SK-N-MC (cell line): ENCODE measurements around the gene PGGHG.

ENCODE experiments used
- DNase-seq: peaks from one replicate; pipeline ENCODE4 v3.0.0-alpha.2; 2011; ENCODE audit warnings: low read depth, low spot score
- H3K27ac ChIP-seq: fragments of 200-600 bp; sonication (generic); 2 replicates; pipeline ENCODE4 v1.5.1; 2016; ENCODE audit warnings: mixed run types
- H3K36me3 ChIP-seq: fragments of 200-600 bp; sonication (generic); 2 replicates; pipeline ENCODE4 v1.6.1; 2017; ENCODE audit warnings: antibody characterized with exemption, low read length, mixed read lengths; ENCODE audit not compliant: insufficient read depth
- H3K4me3 ChIP-seq: fragments of 200-600 bp; sonication (generic); 2 replicates; pipeline ENCODE4 v1.5.1; 2016
- H3K9ac ChIP-seq: fragments of 200-600 bp; sonication (generic); 2 replicates; pipeline ENCODE4 v1.8.0; 2017; ENCODE audit warnings: mixed run types, mixed read lengths; ENCODE audit not compliant: insufficient read length
- H3K9me3 ChIP-seq: fragments of 200-600 bp; sonication (generic); 2 replicates; pipeline ENCODE4 v1.6.1; 2017; ENCODE audit warnings: low read depth, mild to moderate bottlenecking, antibody characterized with exemption, low read length, moderate library complexity, mixed read lengths
- EZH2 ChIP-seq: fragments of 200-600 bp; sonication (generic); IDR thresholded peaks from one replicate; pipeline ENCODE4 v1.6.1; 2017; ENCODE audit warnings: antibody characterized with exemption
- FOXP2 ChIP-seq: optimal IDR thresholded peaks from 2 replicates; pipeline ENCODE3; 2011; ENCODE audit warnings: mild to moderate bottlenecking, moderate library complexity; ENCODE audit not compliant: insufficient read depth; ENCODE audit errors: extremely low read length, control extremely low read depth
- POLR2AphosphoS5 ChIP-seq: IDR thresholded peaks from 2 replicates; pipeline ENCODE4 v1.6.1; 2012; ENCODE audit warnings: mild to moderate bottlenecking, low read depth, low read length, borderline replicate concordance

The PGGHG gene

DNA sequence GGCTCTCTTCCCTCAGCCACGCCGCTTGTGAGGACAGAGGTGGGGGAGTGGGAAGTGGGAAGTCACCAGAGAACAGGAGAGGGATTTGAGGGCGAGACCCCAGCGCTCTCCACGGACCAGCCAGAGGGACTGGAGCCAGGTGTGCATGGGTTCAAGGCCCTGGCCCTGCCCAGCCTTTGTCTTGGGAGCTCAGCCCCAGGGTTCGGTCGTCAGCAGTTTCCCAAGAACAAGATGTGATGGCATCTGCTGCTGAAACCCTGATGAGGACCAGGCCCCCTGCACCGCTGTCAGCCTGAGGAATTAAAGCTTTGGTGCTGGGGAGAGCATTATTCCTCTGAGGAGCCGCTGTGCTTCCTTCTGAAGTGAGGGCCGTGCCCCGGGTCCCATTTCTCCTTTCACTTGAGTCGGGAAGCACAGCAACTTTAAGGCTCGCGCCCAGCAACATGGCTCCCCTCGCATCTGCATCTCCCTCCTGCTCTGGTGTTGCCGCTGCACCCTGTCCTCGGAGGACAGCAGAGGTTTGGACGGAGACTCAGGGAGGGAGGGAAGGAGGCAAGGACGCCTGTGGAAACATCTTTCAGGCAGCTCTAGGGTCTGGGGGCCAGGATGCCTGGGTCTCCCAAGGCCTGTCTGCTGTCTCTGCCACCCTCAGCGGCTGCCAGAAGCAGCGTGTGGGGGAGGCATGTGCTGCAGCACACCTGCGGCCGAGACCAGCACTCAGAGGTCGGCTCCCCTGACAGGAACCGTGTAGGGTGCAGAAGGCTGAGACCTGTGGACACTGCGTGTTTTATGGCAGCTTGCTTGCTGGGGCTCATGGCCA lies 6.6 kb downstream of the PGGHG start:
- no peaks in the 10 kb centered on the region; the same call in 1 of the 2 replicates for H3K36me3 ChIP-seq
- no peak for TF ChIP-seq POLR2AphosphoS5
- no peak for TF ChIP-seq FOXP2
- TF ChIP-seq EZH2 = no peak

DNA sequence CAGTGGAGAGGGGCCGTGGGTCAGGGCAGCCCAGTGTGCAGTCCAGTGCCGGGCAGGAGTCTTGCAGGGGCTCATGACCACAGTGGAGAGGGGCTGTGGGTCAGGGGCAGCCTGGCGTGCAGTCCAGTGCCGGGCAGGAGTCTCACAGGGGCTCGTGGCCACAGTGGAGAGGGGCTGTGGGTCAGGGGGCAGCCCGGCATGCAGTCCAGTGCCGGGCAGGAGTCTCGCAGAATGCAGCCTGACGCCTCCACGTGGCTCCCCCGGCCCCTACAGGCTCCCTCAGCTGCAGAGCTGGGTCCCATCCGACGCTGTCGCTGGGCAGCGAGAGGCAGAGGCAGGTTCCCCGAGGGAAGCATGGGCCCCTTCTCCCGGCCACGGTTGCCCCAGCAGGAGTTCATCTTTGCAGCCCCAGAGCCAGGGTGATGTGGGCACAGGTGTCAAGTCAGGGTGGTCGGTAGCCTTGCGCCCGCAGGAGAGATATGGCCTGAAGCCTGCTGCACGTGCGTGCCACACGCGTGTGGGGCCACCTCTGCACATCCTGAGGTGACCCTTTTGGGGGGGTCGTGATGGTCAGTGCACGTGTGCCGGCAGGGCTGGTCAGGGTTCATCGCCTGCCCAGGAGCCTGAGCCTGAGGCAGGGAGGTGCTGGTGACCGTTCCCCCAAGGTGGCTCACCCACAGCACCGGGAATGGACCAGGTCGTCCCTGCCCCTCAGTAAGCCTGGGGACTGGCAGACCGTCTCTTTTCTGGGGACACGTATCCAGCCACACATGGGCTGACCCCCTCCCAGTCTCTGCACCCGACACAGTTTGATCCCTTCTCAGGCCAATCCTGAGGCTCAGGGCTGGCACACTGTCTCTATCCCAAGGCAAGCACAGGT lies 7.5 kb downstream of the PGGHG start:
- Histone ChIP-seq H3K9ac (no peak overlapping the region), H3K4me3 (no peak overlapping the region), H3K27ac (no peak overlapping the region), H3K9me3 (no peaks in the 10 kb centered on the region), H3K36me3 (no peaks in the 10 kb centered on the region; the same call in 1 of the 2 replicates)
- DNase-seq = no peak
- TF ChIP-seq FOXP2 (no peak), POLR2AphosphoS5 (no peak), EZH2 (no peak)

More for the DNA sequence above, 6.6 kb downstream of the PGGHG start:
- H3K9me3 ChIP-seq = no peaks in the 10 kb centered on the region
- no peak overlapping the region for H3K9ac ChIP-seq
- no peak overlapping the region for H3K27ac ChIP-seq
- H3K4me3 ChIP-seq = no peak overlapping the region
- DNase-seq = no peak

GRCh38 chr11:297051-297585 lies 8.2 kb downstream of the PGGHG start:
- H3K36me3 ChIP-seq = no peaks in the 10 kb centered on the region; the same call in 1 of the 2 replicates
- no peak for DNase-seq
- H3K9me3 ChIP-seq = no peaks in the 10 kb centered on the region
- no peak overlapping the region for H3K27ac ChIP-seq
- no peak overlapping the region for H3K4me3 ChIP-seq
- TF ChIP-seq POLR2AphosphoS5 (no peak), FOXP2 (no peak), EZH2 (no peak)
- no peak overlapping the region for H3K9ac ChIP-seq

- Histone ChIP-seq H3K4me3 (no peak overlapping the region), H3K27ac (no peak overlapping the region), H3K9me3 (no peaks in the 10 kb centered on the region), H3K9ac (no peak overlapping the region), H3K36me3 (no peaks in the 10 kb centered on the region; the same call in 1 of the 2 replicates)
- TF ChIP-seq EZH2 = no peak
- no peak for TF ChIP-seq POLR2AphosphoS5
- TF ChIP-seq FOXP2 = no peak
- no peak for DNase-seq
Measured at GRCh38 chr11:297586-298405, 8.9 kb downstream of the PGGHG start.

DNA sequence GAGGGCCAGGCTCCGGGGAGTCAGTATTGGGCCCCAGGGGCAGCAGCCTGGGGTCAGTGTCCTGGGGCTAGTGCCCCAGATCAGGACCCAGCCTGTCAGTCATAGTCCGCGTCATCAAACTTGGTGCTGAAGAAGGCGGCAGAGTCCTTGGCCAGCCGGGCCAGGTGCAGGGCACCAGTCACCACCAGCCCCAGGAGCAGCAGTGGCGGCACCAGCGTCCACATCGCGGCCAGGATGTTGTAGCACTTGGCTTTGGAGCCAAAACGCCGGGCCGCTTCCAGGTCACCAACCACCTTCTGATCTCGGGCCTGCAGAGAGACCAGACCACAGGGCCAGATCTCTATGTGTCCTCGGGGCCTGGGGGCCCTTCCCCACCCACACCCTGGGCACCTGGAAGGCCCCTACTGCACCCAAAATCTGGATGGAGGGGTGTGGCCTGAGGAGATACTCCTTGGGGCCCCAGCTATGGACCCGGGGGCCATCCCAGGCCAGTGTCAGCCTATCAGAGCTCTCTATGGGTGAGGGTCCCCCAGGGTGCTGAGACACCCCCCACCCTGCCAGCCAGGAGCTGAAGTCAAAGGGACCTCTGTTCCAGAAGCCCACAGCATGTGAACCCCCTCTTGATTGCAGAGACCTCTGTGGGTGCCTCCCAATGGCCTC lies 9.6 kb downstream of the PGGHG start:
- DNase-seq = no peak
- Histone ChIP-seq H3K36me3 (no peaks in the 10 kb centered on the region; the same call in 1 of the 2 replicates), H3K9ac (no peak overlapping the region), H3K9me3 (no peaks in the 10 kb centered on the region), H3K4me3 (no peak overlapping the region), H3K27ac (no peak overlapping the region)
- no peak for TF ChIP-seq FOXP2
- TF ChIP-seq POLR2AphosphoS5 = no peak
- no peak for TF ChIP-seq EZH2

DNA sequence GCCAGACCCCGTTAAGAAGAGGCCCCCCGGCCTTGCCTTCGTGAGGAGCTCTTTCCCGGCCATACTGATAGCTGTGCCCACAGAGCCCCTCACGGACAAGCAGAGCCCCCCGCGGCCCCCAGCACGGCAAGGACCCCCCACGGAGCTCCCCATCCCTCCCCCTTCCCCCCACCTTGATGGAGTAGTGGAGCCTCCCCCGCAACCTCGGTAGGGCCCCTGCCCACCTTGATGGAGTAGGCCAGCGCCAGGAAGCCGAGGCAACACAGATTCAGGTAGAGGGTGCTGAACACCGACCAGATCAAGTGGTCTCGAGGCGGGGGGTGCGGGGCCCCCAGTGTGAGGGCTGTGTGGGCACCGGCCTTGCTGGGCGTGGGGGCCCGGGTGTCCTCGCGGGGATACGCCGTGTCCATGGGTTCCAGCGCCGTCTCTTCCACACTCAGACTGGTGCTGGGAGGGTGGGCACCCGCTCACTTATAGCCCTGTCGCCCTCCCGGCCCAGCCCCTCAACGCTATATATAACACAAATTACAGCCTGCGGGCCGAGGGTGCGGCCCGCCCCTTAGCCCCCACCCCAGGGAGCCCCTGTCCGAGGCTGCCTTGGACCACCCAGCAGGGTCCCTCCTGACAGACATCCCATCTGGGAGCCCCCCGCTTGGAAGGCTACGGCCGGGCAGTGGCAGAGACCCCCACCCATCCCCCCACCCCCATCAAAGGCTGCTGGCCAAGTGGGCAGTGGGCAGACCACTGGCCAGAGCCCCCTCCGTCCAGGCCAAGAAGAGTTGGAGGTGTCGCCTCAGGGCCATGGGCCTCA lies 10.4 kb downstream of the PGGHG start, which contains the start of gene IFITM5:
IFITM5 (minus strand) TSS at position 446 of the 811 bp plus-strand sequence; CDS start at position 410, 36 bp downstream.
- Histone ChIP-seq H3K27ac (no peak within 1 kb of the TSS), H3K36me3 (no peaks in the 10 kb centered on the region), H3K9me3 (no peaks in the 10 kb centered on the region), H3K9ac (no peak within 1 kb of the TSS), H3K4me3 (no peak within 1 kb of the TSS)
- DNase-seq = no peak
- TF ChIP-seq POLR2AphosphoS5 (no peak), EZH2 (no peak)
